ENCODE measurements around the gene TNPO2.
A peak's percentile ranks its signal among the peaks of the same experiment; 100 is the strongest.
"Not testable (repeated sequence)": the region's sequence is repeated elsewhere in the genome, so short reads cannot be mapped to it uniquely, and the experiment has no call there.

TNPO2 gene

DNA sequence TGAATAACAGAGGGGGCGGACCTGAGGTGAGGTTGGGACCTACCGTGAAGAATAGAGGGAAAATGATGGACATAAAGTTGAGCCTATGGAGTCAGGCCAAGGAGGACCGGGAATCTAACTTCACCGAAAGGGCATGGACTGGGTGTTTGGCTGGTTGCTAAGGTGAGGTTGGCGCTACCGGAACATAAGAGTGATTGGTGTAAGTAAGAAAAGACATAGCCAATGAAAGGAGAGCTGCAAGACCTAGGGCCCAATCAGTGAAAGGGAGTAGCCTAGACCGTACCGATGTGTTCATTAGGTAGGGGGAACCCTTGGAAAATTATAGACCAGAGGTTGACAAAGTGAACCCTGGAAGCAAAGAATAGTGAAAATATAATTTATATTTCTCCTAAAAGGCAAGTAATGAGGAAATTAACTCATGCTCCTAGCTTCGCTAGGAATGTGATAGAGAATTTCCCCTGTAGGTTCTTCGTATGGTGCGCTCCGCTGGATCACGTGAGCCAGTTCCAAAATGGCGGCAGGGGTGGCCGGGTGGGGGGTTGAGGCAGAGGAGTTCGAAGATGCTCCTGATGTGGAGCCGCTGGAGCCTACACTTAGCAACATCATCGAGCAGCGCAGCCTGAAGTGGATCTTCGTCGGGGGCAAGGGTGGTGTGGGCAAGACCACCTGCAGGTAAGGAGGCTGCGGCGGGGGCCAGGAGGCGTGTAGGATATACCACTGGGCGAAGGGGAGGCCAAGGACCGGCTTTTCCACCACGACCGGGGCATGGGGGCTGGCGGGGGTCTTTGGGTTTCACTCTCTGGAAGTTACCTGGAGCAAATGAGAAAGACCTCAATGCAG lies 13.5 kb upstream of the TNPO2 start, which contains the start of gene GET3:
TSS of gene GET3 (plus strand) at position 503 of the 840 bp plus-strand sequence. CDS start at position 512, 9 bp downstream.
- peak; percentile 29 to 99 (median 86) for DNase-seq

DNA sequence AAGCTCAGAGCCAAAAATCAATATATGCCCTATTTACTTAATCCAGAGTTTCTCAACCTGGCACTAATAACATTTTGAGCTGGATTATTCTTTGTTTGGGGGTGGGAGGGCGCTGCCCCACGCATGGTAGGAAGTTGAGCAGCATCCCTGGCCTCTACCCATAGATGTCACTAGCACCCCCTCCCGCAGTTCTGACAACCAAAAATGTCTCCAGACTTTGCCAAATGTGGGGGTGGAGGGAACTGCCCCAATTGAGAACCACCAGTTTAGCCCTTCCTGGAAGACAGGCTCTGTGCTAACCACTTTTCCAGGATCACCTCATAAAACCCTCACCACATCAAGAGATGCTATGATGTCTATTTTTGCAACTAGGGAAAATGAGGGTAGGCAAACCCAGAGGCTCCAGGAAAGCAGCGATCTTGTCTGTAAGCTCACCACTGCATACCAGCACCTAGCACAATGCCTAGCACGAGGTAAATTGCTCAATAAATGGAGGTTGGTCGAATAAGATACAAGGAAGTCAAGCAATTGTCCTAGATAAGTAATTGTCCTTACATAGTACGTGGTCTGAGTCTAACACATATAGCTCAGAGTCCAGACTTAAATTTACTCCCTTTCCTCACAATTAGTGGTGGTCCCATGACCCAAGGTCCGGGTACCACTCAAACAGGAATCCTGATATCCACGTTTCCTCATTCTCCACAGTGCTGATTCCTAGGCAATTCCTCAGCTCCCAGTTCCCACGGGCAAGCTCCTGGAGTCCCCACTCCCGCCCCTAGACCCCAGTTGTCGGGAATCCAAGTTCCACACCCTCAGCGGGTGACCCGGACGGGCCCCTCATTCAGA lies 9.9 kb upstream of the TNPO2 start:
- DNase-seq = peak in 1 of 14 donors; percentile 6

DNA sequence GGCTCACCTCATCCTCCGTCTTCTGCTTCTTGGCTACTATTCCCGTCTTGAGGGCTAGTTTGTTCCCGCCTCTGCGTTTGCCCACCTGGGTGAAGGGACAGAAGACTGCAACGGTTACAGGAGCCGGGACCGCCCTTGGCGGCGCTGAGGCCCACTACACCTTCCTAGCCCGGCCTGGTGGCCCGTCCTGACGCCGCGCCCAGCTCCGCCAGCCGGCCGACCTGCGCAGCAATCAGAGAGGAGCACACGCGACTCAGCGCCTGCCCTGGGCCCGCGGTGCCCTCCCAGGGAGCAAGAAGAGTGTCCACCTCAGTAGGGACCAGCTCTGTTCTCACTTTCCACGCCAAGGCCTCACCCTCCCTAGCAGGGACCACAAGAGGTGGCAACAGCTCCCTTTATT lies 7.6 kb upstream of the TNPO2 start:
- DNase-seq = no peak

DNA sequence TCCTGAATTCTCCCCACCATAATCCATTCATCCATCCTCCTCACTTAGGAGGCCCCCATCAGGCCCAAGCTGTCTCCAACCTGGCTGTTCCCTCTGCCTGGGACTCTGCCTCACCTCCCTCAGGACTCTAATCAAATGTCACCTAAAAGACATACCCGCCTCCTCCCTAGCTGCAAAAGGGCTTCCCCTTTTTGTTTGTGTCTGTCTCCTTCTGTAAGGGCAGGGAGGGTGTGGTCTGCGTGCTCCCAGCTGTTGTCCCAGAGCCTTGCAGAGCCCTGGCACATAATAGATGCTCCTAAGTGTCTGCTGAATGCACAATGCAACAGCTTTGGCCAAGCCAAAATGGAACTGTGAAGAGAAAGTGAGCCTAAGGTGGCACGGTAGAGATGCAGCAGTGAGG lies 6.3 kb upstream of the TNPO2 start:
- DNase-seq = no peak

DNA sequence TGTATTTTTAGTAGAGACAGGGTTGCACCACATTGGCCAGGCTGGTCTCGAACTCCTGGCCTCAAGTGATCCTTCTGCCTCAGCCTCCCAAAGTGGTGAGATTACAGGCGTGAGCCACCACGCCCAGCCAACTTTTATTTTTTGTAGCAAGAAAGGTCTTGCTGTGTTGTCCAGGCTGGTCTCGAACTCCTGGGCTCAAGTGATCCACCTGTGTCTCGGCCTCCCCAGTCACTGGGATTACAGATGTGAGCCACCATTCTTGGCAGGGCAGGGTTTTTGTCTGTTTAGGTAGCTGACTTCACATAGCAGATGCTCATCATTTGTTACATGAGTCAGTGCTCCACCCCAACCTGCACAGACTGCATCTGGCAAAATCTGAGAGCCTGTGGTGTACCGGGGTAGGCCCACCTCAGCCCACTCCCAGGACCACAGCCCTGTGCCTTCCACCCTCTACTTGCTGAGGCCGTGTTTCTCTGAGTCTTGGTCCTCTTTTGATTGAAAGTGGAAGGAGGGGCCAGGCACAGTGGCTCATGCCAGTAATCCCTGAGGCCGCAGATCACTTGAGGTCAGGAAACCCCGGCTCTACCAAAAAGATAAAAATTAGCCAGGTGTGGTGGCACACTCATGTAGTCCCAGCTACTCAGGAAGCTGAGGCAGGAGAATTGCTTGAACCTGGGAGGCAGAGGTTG lies 4.2 kb upstream of the TNPO2 start:
- DNase-seq = no peak

DNA sequence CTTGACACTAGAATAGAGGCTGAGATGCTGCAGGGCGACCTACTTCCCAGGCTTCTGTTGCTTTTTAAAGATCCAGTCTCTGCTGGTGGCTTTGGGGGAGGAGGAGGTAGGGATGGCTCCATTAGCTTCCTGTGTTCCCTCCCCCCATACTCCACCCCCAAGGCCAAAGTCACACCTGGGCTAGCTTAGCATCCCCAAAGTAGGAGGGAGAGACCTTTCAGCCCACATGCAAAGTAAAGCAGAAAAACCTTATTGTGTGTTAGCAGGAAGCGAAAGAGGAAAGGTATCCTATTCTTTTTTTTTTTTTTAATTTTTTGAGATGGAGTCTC lies 3.2 kb upstream of the TNPO2 start:
- no peak for DNase-seq

DNA sequence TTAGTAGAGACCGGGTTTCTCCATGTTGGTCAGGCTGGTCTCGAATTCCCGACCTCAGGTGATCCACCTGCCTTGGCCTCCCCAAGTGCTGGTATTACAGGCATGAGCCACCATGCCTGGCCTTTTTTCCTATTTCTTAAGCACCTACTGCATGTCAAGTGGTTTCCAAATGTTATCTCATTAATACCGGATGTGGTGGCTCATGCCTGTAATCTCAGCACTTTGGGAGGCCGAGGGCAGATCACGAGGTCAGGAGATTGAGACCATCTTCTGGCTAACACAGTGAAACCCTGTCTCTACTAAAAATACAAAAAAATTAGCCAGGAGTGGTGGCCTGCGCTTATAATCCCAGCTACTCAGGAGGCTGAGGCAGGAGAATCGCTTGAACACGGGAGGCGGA lies 1.9 kb upstream of the TNPO2 start:
- not testable (repeated sequence) for DNase-seq

DNA sequence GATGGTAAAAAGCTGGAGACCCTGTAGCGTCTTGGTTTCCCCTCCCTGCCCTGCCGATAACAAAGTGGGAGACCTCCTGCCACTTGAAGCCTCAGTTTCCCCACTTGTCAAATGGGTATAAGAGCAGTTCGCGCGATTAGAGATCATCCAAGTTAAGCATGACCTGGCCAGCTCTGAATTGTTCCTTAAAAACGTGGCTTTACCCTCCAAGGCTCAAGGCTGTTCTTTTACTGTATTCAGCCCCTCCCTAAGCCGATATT lies 421 bp downstream of the TNPO2 start:
- DNase-seq = peak in 1 of 14 donors; percentile 25

DNA sequence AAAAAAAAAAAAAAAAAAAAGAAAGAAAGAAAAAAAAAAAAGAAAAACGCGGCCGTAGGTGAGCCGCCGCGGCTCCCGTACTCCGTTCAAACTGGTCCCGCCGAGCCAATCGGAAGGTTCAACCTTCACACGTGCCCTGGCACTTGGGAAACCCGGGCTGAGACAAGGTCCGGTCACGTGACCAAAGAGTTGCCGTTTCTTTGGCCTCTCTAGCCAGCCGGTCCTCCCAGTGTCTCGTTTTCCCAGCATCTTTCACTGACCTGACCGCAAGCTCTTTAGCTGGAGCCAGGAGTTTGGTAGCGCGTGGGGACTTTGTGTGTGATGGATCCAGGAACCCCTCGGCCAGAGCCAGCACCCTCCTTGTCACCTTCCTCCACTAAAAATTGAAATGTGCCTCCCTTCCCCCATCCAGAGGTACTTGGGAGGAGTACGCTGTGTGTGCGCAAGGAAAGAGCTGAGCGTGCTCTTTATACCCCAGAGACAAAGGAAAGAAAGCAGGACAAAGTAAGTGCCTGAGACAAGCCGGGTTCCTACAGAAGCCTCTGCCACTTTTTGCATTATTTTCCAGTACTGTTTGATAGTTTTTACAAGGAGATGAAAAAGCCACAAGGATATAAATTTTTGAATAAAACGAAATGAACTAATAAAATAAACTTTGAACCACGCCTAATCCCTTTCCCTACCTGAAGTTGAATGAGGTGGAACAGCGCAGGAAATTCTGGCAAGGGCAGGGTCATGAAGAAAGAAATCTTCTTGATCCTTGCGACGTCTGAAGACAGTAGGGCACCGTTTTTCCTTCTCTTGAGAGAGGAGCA lies 959 bp downstream of the TNPO2 start:
- DNase-seq = peak; percentile 59 to 94 (median 90)

DNA sequence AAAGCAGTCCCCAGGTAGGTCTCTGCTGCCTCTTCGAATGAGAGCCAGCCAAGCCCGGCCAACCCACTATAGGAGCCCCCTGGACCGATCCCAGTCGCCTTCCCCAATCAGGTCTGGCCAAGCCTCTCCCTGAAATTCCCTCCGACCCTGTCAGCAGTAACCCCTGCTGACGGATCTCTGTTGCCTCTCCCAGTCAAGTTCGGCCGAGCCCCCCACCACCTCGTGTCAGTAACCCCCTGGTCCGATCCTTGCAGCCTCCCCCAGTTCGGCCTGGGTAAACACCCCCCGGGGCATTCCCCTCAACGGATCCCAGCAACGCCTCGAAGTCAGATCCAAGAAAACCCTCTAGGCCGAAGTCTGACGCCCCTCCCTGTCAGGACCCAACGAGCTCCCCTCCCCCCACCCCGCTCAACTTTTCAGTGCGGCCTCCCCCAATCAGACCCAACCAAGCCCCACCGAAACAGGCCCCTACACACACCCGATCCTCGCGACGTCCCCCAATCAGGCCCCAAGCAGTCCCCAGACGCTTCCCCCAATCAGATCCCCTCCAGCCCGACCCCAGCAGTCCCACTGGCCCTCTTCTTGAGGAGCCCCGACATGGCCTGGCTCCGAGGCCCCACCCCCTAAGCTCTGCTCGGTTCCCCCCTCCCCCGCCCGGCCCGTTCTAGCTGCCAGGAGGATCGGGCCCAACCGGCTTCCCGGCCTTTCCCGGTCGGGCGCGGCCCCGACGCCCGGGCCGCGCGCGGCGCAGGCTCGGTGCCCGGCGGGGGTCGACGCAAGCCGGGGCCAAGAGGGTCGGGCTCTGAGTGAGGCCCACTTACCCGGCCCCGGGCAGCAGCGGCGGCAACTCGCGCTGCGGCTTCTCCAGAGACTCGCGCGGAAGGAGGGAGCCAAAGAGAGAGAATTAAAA lies 1.8 kb downstream of the TNPO2 start:
- DNase-seq = peak in 11 of 14 donors; percentile 40 to 80 (median 64)

DNA sequence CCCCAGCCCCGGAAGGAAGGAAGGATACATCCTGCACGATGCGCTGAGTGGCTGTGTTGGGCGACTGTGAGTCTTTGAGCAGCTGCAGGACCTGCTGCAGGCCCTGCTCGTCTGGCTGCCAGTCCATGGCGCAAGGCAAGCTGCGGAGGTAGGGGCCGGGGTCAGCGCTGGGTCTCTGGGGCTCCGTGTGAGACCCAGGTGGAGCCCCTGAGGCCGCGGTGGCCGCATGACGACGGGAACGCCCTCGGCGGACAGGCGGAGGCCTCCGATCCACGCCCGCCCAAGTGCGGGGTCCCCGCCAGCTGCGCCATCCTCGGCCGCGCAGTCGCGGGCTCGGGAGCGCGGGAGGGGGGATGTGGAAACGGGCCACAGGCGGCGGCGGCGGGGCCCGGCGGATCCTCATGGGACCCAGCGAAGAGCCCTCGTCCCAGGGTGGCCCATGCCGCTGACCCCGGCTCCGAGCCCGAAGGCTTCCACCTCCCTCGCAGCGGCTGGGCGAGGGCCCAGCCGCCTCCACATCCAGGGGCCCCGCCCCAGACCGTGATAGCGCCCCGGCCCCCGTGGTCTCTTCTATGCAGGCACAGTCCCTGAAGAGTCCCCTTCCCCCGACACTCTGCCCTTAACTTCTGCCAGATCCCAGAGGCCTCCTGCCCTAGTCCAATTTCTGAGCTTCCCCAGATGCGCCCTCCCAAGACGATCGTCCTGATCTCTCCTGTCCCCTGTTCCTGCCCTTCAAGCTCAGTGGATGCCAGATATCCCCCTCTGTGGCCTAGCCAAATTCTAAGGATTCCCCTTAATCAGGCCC lies 2.7 kb downstream of the TNPO2 start:
- DNase-seq = peak in 3 of 14 donors; percentile 43 to 59 (median 46)

DNA sequence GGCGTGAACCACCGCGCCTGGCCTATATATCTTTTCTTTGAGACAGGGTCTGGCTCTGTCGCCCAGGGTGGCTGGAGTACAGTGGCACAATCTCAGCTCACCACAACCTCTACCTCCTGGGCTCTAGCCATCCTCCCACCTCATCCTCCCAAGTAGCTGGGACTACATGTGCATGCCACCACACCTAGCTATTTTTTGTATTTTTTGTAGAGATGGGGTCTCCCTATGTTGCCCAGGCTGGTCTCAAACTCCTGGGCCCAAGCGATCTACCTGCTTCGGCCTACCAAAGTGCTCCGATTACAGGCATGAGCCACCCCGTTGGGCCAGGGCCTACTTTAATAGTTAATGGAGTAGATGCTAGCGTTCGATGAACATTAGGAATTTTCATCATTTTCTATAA lies 3.4 kb downstream of the TNPO2 start:
- no peak for DNase-seq

DNA sequence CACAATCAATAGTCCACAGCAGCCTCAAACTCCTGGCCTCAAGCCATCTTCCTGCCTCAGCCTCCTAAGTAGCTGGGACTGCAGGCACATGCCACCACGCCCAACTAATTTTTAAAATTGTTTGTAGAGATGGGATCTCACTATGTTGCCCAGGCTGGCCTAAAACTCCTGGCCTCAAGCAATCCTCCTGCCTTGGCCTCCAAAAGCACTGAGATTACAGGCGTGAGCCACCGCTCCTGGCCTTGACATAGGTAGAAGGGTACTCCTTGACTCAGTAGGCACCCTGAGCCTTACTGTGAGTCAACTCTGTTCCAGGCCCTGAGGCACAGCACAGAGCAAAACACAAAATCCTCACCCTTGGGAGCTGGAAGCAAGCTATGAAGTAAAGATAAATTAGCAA lies 7.8 kb downstream of the TNPO2 start:
- DNase-seq = no peak

DNA sequence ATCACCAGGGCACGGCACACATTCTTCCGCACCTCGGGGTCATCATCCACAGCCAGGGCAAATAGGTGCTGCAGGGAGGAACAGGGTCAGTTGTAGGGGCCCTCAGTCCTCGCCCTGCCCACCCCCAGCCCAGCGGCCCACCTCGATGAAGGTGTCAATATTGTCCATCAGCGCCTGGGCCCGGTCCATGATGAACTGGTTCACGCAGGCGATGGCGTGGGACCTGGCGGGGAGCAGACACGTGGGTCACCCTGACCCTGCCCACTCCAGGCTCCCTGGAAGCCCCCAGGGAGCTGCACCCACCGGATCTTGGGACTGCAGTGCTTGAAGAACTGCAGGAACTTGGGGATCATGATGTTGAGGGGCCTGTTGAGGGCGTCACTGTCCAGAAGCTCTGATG lies 8.6 kb downstream of the TNPO2 start:
- no peak for DNase-seq

DNA sequence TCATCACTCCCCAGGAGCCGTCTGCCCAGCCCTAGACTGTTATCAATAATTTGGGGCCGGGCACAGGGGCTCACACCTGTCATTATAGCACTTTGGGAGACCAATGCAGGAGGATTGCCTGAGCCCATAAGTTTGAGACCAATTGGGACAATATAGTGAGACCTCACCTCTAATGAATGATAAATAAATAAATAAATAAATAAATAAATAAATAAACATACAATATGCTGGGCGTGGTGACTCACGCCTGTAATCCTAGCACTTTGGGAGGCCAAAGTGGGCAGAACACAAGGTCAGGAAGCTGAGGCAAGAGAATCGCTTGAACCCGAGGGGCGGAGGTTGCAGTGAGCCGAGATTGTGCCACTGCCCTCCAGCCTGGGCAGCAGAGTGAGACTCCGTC lies 10.4 kb downstream of the TNPO2 start:
- not testable (repeated sequence) for DNase-seq

DNA sequence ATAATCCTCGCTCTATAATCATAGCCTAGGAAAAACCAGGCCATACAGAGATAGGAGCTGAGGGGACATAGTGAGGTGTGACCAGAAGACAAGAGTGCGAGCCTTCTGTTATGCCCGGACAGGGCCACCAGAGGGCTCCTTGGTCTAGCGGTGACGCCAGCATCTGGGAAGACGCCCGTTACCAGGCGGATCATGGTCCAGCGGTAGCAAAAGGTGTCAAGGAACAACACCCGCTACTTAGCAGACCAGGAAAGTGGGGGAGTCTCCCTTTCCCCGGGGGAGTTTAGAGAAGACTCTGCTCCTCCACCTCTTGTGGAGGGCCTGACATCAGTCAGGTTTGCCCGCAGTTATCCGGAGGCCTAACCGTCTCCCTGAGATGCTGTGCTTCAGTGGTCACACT lies 11.7 kb downstream of the TNPO2 start:
- DNase-seq = not testable (repeated sequence)

DNA sequence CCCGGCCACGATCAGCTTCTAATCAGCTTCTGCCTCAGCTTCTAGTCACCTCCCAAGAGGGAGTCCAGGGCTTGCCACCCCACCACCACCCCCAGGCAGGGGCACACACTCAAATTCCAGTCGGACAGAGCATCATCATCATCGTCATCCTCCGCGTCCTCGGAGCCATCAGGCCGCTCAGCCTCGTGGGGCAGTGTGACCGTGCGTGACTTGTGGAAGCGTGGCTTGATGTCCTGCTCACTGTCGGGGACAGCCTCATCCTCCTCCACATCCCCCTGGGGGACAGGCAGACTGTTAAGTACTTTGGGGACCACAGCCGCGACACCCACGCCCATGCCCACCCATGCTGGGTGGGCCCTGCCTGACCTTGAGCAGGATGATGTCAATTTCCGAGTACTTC lies 12.5 kb downstream of the TNPO2 start:
- DNase-seq = no peak

DNA sequence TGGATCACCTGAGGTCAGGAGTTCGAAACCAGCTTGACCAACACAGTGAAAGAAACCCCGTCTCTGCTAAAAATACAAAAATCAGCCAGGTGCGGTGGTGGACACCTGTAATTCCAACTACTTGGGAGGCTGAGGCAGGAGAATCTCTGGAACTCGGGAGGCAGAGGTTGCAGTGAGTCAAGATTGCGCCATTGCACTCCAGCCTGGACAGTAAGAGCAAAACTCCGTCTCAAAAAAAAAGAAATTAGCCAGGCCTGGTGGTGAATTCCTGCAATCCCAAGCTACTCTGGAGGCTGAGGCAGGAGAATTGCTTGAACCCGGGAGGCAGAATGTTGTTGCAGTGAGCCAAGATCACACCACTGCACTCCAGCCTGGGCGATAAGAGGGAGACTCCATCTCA lies 15.1 kb downstream of the TNPO2 start:
- DNase-seq = no peak

DNA sequence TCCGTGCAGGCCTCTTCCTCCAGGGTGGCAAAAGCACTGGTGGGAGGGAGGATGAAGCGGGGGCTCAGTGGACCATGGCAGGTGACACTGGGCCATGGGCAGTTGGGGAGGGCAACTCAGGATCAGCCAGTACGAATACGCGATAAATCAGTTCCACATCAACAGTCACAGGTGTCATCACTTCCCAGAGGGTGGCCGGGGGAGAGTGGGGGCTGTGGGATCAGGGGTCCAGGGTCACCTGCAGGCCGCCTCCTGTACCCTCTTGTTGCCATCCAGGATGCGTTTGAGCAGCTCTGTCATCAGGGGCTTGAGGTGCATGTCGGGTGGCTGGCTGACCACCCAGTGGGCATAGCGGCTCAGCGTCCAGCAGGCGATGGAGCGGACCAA lies 17.4 kb downstream of the TNPO2 start:
- no peak for DNase-seq

DNA sequence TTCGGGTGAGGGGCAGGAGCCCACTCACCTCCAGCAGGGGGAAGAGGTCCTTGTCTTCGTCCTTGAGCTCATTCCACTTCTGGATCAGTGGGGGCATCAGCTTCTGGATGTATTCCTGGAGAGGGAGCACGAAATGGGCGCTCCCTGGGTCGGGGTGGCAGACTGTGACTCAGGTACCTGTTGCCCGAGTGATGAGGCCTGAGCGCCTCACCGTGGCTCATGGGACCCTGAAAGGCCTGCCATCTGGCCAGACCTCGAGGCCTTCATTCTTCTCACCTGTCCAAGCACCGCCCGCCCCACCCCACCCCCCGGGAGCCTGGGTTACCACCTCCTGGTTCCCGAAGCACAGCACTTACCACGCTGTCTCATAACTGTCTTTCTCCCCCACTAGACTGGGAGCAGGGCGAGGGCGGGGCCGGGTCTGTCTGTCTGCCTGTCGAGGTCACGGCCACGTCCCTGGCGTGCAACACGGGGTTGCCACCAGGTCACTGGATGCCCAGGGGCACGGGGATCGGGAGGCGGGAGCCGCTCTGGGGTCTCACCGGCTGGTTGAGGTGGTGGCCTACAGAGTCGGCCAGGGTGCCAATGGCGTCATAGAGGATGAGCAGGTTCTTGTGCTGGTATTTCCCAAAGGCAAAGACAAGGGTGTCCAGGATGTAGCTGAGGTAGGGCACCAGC lies 17.9 kb downstream of the TNPO2 start:
- DNase-seq = no peak
